Spinal cord (tissue), 10 donors: ENCODE data around the gene RFNG. TPM values are rescaled to one million over a fixed set of nuclear protein-coding genes. Genes with fewer than 3 reads are reported as not detected.
A peak's percentile ranks its signal among the peaks of the same experiment; 100 is the strongest.

Experiments used
- DNase-seq, 6 donors: peaks; one replicate each; pipeline versions ENCODE4 v3.0.0 to v3.0.0-alpha.2; 2013 to 2015; ENCODE audit warnings: low spot score in 6 of 6, low read depth in 4 of 6
- H3K27ac ChIP-seq: one replicate; pipeline ENCODE4 v1.5.1; 2013; ENCODE audit warnings: low read depth, low read length, control low read depth
- H3K27me3 ChIP-seq: one replicate; pipeline ENCODE4 v1.6.1; 2013; ENCODE audit warnings: low read length; ENCODE audit not compliant: control insufficient read depth, insufficient read depth
- H3K36me3 ChIP-seq: one replicate; pipeline ENCODE4 v1.6.1; 2013; ENCODE audit warnings: low read length; ENCODE audit not compliant: control insufficient read depth, insufficient read depth
- H3K4me1 ChIP-seq: one replicate; pipeline ENCODE4 v1.6.1; 2013; ENCODE audit warnings: low read length; ENCODE audit not compliant: control insufficient read depth, insufficient read depth
- H3K4me3 ChIP-seq: one replicate; pipeline ENCODE4 v1.5.1; 2013; ENCODE audit warnings: low read depth, low read length, control low read depth
- H3K9me3 ChIP-seq: one replicate; pipeline ENCODE4 v1.6.1; 2013; ENCODE audit warnings: low read length; ENCODE audit not compliant: control insufficient read depth, insufficient read depth
- WGBS: methylation state at CpG from one replicate; pipeline ENCODE4 v1.1.5; 2013; ENCODE audit warnings: missing lambda C conversion rate; ENCODE audit not compliant: insufficient coverage; 5-methylcytosine and 5-hydroxymethylcytosine counted together
- polyA plus RNA-seq, 2 donors: library from polyadenylated mRNA; unstranded; fragments of 120-200 nt; gene quantifications; one replicate each; pipeline ENCODE4 v1.2.1, GENCODE V29; 2013; ENCODE audit not compliant: insufficient read length in 2 of 2
- total RNA-seq, 2 donors: library from RNA; depleted of rRNA in 1 of 2; stranded (reverse); fragments of 120-200 nt in 1 of 2; fragments of >200 nt in 1 of 2; gene quantifications; one replicate each; pipeline versions ENCODE4 v1.2.3 to v1.2.4, GENCODE V29; 2013 to 2014
- donor health status: healthy.

RFNG gene
- total and polyA plus RNA-seq, 4 donors = 19.5 to 75.2 (median 49.3) TPM

- H3K27ac ChIP-seq = no peak overlapping the region
- 90% methylated on average over 15 of the region's 15 CpGs for WGBS
- peaks cover 98% of the 10 kb centered on the region for H3K36me3 ChIP-seq
- no peak overlapping the region for H3K4me3 ChIP-seq
- H3K4me1 ChIP-seq = peaks cover 63% of the 10 kb centered on the region
- no peaks in the 10 kb centered on the region for H3K9me3 ChIP-seq
- DNase-seq = no peak
- no peaks in the 10 kb centered on the region for H3K27me3 ChIP-seq
These were observed 42.2 kb downstream of the RFNG start for GRCh38 chr17:82009413-82009812.

- DNase-seq = no peak
- Histone ChIP-seq H3K4me1 (peaks cover 63% of the 10 kb centered on the region), H3K27me3 (no peaks in the 10 kb centered on the region), H3K4me3 (no peak overlapping the region), H3K9me3 (no peaks in the 10 kb centered on the region), H3K27ac (no peak overlapping the region), H3K36me3 (peaks cover 98% of the 10 kb centered on the region)
- WGBS = 91% methylated on average over 28 of the region's 28 CpGs
These were observed 42.6 kb downstream of the RFNG start for GRCh38 chr17:82008941-82009405.

GRCh38 chr17:82008258-82008940 lies 43.2 kb downstream of the RFNG start:
- peaks cover 98% of the 10 kb centered on the region for H3K36me3 ChIP-seq
- no peak overlapping the region for H3K4me3 ChIP-seq
- no peaks in the 10 kb centered on the region for H3K9me3 ChIP-seq
- H3K27ac ChIP-seq = no peak overlapping the region
- DNase-seq = no peak
- WGBS = 79% methylated on average over 24 of the region's 26 CpGs
- H3K4me1 ChIP-seq = peaks cover 62% of the 10 kb centered on the region
- no peaks in the 10 kb centered on the region for H3K27me3 ChIP-seq

- H3K4me1 ChIP-seq = peaks cover 58% of the 10 kb centered on the region
- WGBS = 72% methylated on average over 29 of the region's 30 CpGs
These were observed 43.9 kb downstream of the RFNG start for GRCh38 chr17:82007495-82008257.

GRCh38 chr17:82007228-82007494 lies 44.5 kb downstream of the RFNG start:
- Histone ChIP-seq H3K4me3 (no peak overlapping the region), H3K27ac (no peak overlapping the region), H3K4me1 (peaks cover 53% of the 10 kb centered on the region), H3K27me3 (no peaks in the 10 kb centered on the region), H3K9me3 (no peaks in the 10 kb centered on the region), H3K36me3 (peaks cover 89% of the 10 kb centered on the region)
- 90% methylated on average over 6 of the region's 6 CpGs for WGBS
- DNase-seq = no peak

More at GRCh38 chr17:82007495-82008257, 43.9 kb downstream of the RFNG start:
- Histone ChIP-seq H3K27me3 (no peaks in the 10 kb centered on the region), H3K4me3 (no peak overlapping the region), H3K27ac (no peak overlapping the region), H3K9me3 (no peaks in the 10 kb centered on the region), H3K36me3 (peaks cover 94% of the 10 kb centered on the region)
- no peak for DNase-seq

- Histone ChIP-seq H3K27ac (no peak overlapping the region), H3K9me3 (no peaks in the 10 kb centered on the region), H3K4me1 (peaks cover 49% of the 10 kb centered on the region), H3K27me3 (no peaks in the 10 kb centered on the region), H3K4me3 (no peak overlapping the region), H3K36me3 (peaks cover 84% of the 10 kb centered on the region)
- peak in 1 of 6 donors; percentile 72 for DNase-seq
- 85% methylated on average over 16 of the region's 24 CpGs for WGBS
These were observed 45.0 kb downstream of the RFNG start for GRCh38 chr17:82006468-82007227.

- 88% methylated on average over 28 of the region's 30 CpGs for WGBS
- Histone ChIP-seq H3K27ac (no peak overlapping the region), H3K4me1 (peaks cover 55% of the 10 kb centered on the region), H3K9me3 (no peaks in the 10 kb centered on the region), H3K36me3 (peaks cover 84% of the 10 kb centered on the region), H3K4me3 (no peak overlapping the region), H3K27me3 (no peaks in the 10 kb centered on the region)
- no peak for DNase-seq
These were observed 45.8 kb downstream of the RFNG start for GRCh38 chr17:82005701-82006348.

GRCh38 chr17:82004517-82005455 lies 46.8 kb downstream of the RFNG start:
- H3K27me3 ChIP-seq = no peaks in the 10 kb centered on the region
- no peak for DNase-seq
- no peak overlapping the region for H3K4me3 ChIP-seq
- WGBS = 87% methylated on average over 41 of the region's 41 CpGs
- no peak overlapping the region for H3K27ac ChIP-seq
- H3K36me3 ChIP-seq = peaks cover 86% of the 10 kb centered on the region
- H3K9me3 ChIP-seq = no peaks in the 10 kb centered on the region
- H3K4me1 ChIP-seq = peaks cover 65% of the 10 kb centered on the region
